Measurements from ENCODE around the gene INTS15. TPM values are rescaled to one million over a fixed set of nuclear protein-coding genes. Genes with fewer than 3 reads are reported as not detected.
"Not testable (repeated sequence)": the region's sequence is repeated elsewhere in the genome, so short reads cannot be mapped to it uniquely, and the experiment has no call there.

INTS15 gene
- total RNA-seq, 1 donor from 2014 or later, result 39.6 TPM

- H3K9me3 Mint-ChIP-seq (ENCODE audit: unreplicated experiment), result no peaks in the 10 kb centered on the region
- no peak overlapping the region for H3K4me3 Mint-ChIP-seq (ENCODE audit: unreplicated experiment)
- no peak for TF ChIP-seq CTCF (IDR thresholded peaks at IDR 0.05; ENCODE audit: unreplicated experiment)
- H3K4me1 Mint-ChIP-seq (ENCODE audit: unreplicated experiment), result no peaks in the 10 kb centered on the region
- no peak overlapping the region for H3K27ac Mint-ChIP-seq (ENCODE audit: unreplicated experiment)
- peaks cover 2% of the 10 kb centered on the region for H3K27me3 Mint-ChIP-seq (ENCODE audit: unreplicated experiment)
- no peaks in the 10 kb centered on the region for H3K36me3 Mint-ChIP-seq (ENCODE audit: low read depth, unreplicated experiment)
- DNase-seq (ENCODE audit: low spot score), result no peak
Measured at GRCh38 chr7:6567886-6568285, 21.9 kb upstream of the INTS15 start.

- Mint-ChIP-seq H3K9me3 (ENCODE audit: unreplicated experiment) (no peaks in the 10 kb centered on the region), H3K4me3 (ENCODE audit: unreplicated experiment) (no peak overlapping the region), H3K27ac (ENCODE audit: unreplicated experiment) (no peak overlapping the region), H3K4me1 (ENCODE audit: unreplicated experiment) (no peaks in the 10 kb centered on the region), H3K36me3 (ENCODE audit: low read depth, unreplicated experiment) (no peaks in the 10 kb centered on the region), H3K27me3 (ENCODE audit: unreplicated experiment) (no peaks in the 10 kb centered on the region)
- TF ChIP-seq CTCF (IDR thresholded peaks at IDR 0.05; ENCODE audit: unreplicated experiment), result no peak
- DNase-seq (ENCODE audit: low spot score), result no peak
Measured at GRCh38 chr7:6571160-6571779, 18.6 kb upstream of the INTS15 start.

GRCh38 chr7:6575281-6576023 is 14.4 kb upstream of the INTS15 start:
- Mint-ChIP-seq H3K4me1 (ENCODE audit: unreplicated experiment) (peaks cover 4% of the 10 kb centered on the region), H3K36me3 (ENCODE audit: low read depth, unreplicated experiment) (no peaks in the 10 kb centered on the region), H3K9me3 (ENCODE audit: unreplicated experiment) (no peaks in the 10 kb centered on the region), H3K27me3 (ENCODE audit: unreplicated experiment) (peaks cover 1% of the 10 kb centered on the region), H3K4me3 (ENCODE audit: unreplicated experiment) (no peak overlapping the region), H3K27ac (ENCODE audit: unreplicated experiment) (no peak overlapping the region)
- no peak for DNase-seq (ENCODE audit: low spot score)
- TF ChIP-seq CTCF (IDR thresholded peaks at IDR 0.05; ENCODE audit: unreplicated experiment), result no peak

GRCh38 chr7:6576024-6576866 is 13.6 kb upstream of the INTS15 start:
- Mint-ChIP-seq H3K4me3 (ENCODE audit: unreplicated experiment) (no peak overlapping the region), H3K36me3 (ENCODE audit: low read depth, unreplicated experiment) (peaks cover 5% of the 10 kb centered on the region), H3K9me3 (ENCODE audit: unreplicated experiment) (no peaks in the 10 kb centered on the region), H3K27me3 (ENCODE audit: unreplicated experiment) (peaks cover 1% of the 10 kb centered on the region), H3K27ac (ENCODE audit: unreplicated experiment) (peak overlapping the region; percentile 61), H3K4me1 (ENCODE audit: unreplicated experiment) (peaks cover 4% of the 10 kb centered on the region)
- no peak for DNase-seq (ENCODE audit: low spot score)
- no peak for TF ChIP-seq CTCF (IDR thresholded peaks at IDR 0.05; ENCODE audit: unreplicated experiment)

GRCh38 chr7:6576867-6577368 is 12.9 kb upstream of the INTS15 start:
- H3K27ac Mint-ChIP-seq (ENCODE audit: unreplicated experiment), result peak overlapping the region; percentile 61
- H3K36me3 Mint-ChIP-seq (ENCODE audit: low read depth, unreplicated experiment); H3K9me3 Mint-ChIP-seq (ENCODE audit: unreplicated experiment); DNase-seq (ENCODE audit: low spot score); H3K4me3 Mint-ChIP-seq (ENCODE audit: unreplicated experiment); H3K4me1 Mint-ChIP-seq (ENCODE audit: unreplicated experiment); H3K27me3 Mint-ChIP-seq (ENCODE audit: unreplicated experiment): not testable (repeated sequence)
